Measurements from ENCODE around the gene ZC3H12C. TPM values are rescaled to one million over a fixed set of nuclear protein-coding genes. Genes with fewer than 3 reads are reported as not detected.

The ZC3H12C gene
- total RNA-seq = 10 to 100 TPM in 1 of 4 donors, 1 to 10 TPM in 3; 5.5 to 10.1 (median 7.8) TPM

- H3K27ac ChIP-seq = peak within 1 kb of the TSS; percentile 90 to 98 (median 93)
- intact Hi-C loops (cut with DNase I) = no loop called here
- H3K4me3 ChIP-seq = peak within 1 kb of the TSS; percentile 72 to 81 (median 78)
- no peaks in the 10 kb centered on the region for H3K36me3 ChIP-seq
- peak; percentile 13 for DNase-seq
- H3K9me3 ChIP-seq = no peaks in the 10 kb centered on the region
- 1% methylated on average over 14 to 19 of the region's 110 CpGs for WGBS, 2 donors
- TF ChIP-seq, protein P1, sequence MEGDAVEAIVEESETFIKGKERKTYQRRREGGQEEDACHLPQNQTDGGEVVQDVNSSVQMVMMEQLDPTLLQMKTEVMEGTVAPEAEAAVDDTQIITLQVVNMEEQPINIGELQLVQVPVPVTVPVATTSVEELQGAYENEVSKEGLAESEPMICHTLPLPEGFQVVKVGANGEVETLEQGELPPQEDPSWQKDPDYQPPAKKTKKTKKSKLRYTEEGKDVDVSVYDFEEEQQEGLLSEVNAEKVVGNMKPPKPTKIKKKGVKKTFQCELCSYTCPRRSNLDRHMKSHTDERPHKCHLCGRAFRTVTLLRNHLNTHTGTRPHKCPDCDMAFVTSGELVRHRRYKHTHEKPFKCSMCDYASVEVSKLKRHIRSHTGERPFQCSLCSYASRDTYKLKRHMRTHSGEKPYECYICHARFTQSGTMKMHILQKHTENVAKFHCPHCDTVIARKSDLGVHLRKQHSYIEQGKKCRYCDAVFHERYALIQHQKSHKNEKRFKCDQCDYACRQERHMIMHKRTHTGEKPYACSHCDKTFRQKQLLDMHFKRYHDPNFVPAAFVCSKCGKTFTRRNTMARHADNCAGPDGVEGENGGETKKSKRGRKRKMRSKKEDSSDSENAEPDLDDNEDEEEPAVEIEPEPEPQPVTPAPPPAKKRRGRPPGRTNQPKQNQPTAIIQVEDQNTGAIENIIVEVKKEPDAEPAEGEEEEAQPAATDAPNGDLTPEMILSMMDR (IDR thresholded peaks at IDR 0.05) = peak in 4 of 6 experiments; percentile 45 to 72 (median 58)
- peak in 1 of 4 donors; percentile 31 for TF ChIP-seq POLR2A (IDR thresholded peaks at IDR 0.05)
- H3K4me1 ChIP-seq = peaks cover 9 to 50% (median 14%) of the 10 kb centered on the region in 3 donors
- H3K27me3 ChIP-seq = no peaks in the 10 kb centered on the region
Observed at GRCh38 chr11:110092515-110093406, at the start of gene ZC3H12C. Gene ZC3H12C (plus strand): TSS chr11:110093392. CDS start chr11:110093412, 20 bp downstream.

DNA sequence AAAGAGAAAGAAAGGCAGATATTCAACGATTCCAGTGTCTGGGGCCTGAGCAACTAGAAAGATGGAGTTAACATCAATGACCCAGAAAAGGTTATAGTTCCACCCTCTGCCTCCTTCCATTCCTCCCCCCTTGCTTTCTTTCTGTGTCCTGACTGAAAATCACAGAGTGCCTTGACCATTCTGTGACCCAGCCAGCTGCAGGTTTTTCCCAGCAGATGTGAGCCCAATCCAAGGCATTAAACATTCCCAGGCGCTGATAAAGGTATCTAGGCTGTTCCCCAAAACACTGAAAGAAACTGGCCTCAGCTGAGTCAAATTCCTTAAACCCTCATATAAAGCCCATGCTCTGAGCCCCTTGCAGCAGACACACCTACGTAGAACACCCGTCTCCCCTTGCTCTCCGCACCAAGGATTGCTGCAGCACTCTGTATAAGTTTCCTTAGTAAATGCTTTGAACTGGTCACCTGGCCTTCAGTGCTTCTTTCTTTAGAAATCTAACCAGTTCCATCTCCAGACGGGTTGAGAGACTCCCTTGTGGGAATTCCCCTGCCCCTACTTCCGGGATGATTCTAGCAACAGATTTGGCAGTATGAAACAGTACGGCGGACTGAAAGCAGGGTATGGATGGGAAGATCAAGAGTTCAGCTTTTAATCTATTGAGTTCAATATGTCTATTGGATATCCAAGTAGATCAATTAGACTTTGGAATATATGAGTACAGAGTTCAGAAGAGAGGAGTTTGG is 48.8 kb upstream of the ZC3H12C start:
- Histone ChIP-seq H3K4me3 (no peak overlapping the region), H3K36me3 (no peaks in the 10 kb centered on the region), H3K27me3 (no peaks in the 10 kb centered on the region), H3K27ac (no peak overlapping the region), H3K4me1 (no peaks in the 10 kb centered on the region), H3K9me3 (no peaks in the 10 kb centered on the region)
- WGBS, 2 donors = 61 to 82% methylated on average over 9 of the region's 9 CpGs
- TF ChIP-seq, protein P1 (IDR thresholded peaks at IDR 0.05) = no peak
- no peak for TF ChIP-seq POLR2A (IDR thresholded peaks at IDR 0.05)
- intact Hi-C loops (cut with DNase I) = no loop called here
- DNase-seq = no peak

- Histone ChIP-seq H3K27ac (no peak overlapping the region), H3K9me3 (no peaks in the 10 kb centered on the region), H3K27me3 (no peaks in the 10 kb centered on the region), H3K36me3 (no peaks in the 10 kb centered on the region), H3K4me3 (no peak overlapping the region), H3K4me1 (no peaks in the 10 kb centered on the region)
- DNase-seq = no peak
- no peak for TF ChIP-seq POLR2A (IDR thresholded peaks at IDR 0.05)
- TF ChIP-seq, protein P1 (IDR thresholded peaks at IDR 0.05) = no peak
- intact Hi-C loops (cut with DNase I) = no loop called here
- 75 to 84% methylated on average over 2 of the region's 2 CpGs for WGBS, 2 donors
Observed at GRCh38 chr11:110046775-110047380, 46.3 kb upstream of the ZC3H12C start.

GRCh38 chr11:110049501-110050200 is 43.5 kb upstream of the ZC3H12C start:
- Histone ChIP-seq H3K4me1 (no peaks in the 10 kb centered on the region), H3K27me3 (no peaks in the 10 kb centered on the region), H3K4me3 (no peak overlapping the region), H3K27ac (no peak overlapping the region), H3K9me3 (peaks cover 0 to 14% (median 0%) of the 10 kb centered on the region in 3 donors), H3K36me3 (no peaks in the 10 kb centered on the region)
- TF ChIP-seq POLR2A (IDR thresholded peaks at IDR 0.05) = no peak
- TF ChIP-seq, protein P1 (IDR thresholded peaks at IDR 0.05) = no peak
- 86 to 95% methylated on average over 24 to 28 of the region's 33 CpGs for WGBS, 2 donors
- no peak for DNase-seq
- intact Hi-C loops (cut with DNase I) = no loop called here

All from esophagus squamous epithelium (tissue), 5 donors.